Measurements from ENCODE around the gene SKOR2.
"Not testable (repeated sequence)": the region's sequence is repeated elsewhere in the genome, so short reads cannot be mapped to it uniquely, and the experiment has no call there.

SKOR2 gene

GRCh38 chr18:47254341-47254939 is 3.0 kb upstream of the SKOR2 start:
- peak in 1 of 6 experiments; percentile 1 for DNase-seq

GRCh38 chr18:47253101-47253654 is 1.7 kb upstream of the SKOR2 start:
- DNase-seq = no peak

GRCh38 chr18:47250391-47251046 is 941 bp downstream of the SKOR2 start:
- no peak for DNase-seq

- no peak for DNase-seq
Observed at GRCh38 chr18:47249314-47249981, 2.0 kb downstream of the SKOR2 start.

GRCh38 chr18:47248604-47249313 is 2.7 kb downstream of the SKOR2 start:
- DNase-seq = no peak

- no peak for DNase-seq
Observed at GRCh38 chr18:47248115-47248603, 3.3 kb downstream of the SKOR2 start.

- no peak for DNase-seq
Observed at GRCh38 chr18:47247416-47248114, 3.9 kb downstream of the SKOR2 start.

- DNase-seq = no peak
Observed at GRCh38 chr18:47247036-47247415, 4.4 kb downstream of the SKOR2 start.

- DNase-seq = no peak
Observed at GRCh38 chr18:47246027-47246971, 5.2 kb downstream of the SKOR2 start.

- DNase-seq = no peak
Observed at GRCh38 chr18:47244086-47244485, 7.4 kb downstream of the SKOR2 start.

GRCh38 chr18:47235096-47235495 is 16.4 kb downstream of the SKOR2 start:
- DNase-seq = no peak

- no peak for DNase-seq
Observed at GRCh38 chr18:47226660-47227059, 24.8 kb downstream of the SKOR2 start.

GRCh38 chr18:47215554-47216138 is 35.8 kb downstream of the SKOR2 start:
- DNase-seq = peak in 2 of 6 experiments; percentile 1 to 10

- DNase-seq = no peak
Observed at GRCh38 chr18:47209171-47209570, 42.3 kb downstream of the SKOR2 start.

GRCh38 chr18:47206945-47207637 is 44.4 kb downstream of the SKOR2 start:
- DNase-seq = no peak

- peak in 4 of 6 experiments; percentile 3 to 34 (median 17) for DNase-seq
Observed at GRCh38 chr18:47204908-47205522, 46.4 kb downstream of the SKOR2 start.

GRCh38 chr18:47203626-47204464 is 47.6 kb downstream of the SKOR2 start:
- no peak for DNase-seq

GRCh38 chr18:47195961-47196360 is 55.5 kb downstream of the SKOR2 start:
- DNase-seq = not testable (repeated sequence)

GRCh38 chr18:47191961-47192360 is 59.5 kb downstream of the SKOR2 start:
- DNase-seq = no peak

Data from stimulated activated naive CD4-positive, alpha-beta T cell (primary cell).